ENCODE measurements around the gene SSBP4. TPM values are rescaled to one million over a fixed set of nuclear protein-coding genes. Genes with fewer than 3 reads are reported as not detected.

The SSBP4 gene
- total and polyA plus RNA-seq, 2 experiments from 2014 or later = 46.9 to 169 TPM

- 89 to 95% methylated on average over 11 to 14 of the region's 14 CpGs for WGBS, 2 experiments (ENCODE audit: low coverage in 1 of 2, low lambda C conversion rate in 2 of 2, missing lambda C conversion rate in 2 of 2)
- Histone ChIP-seq H3K4me3 (no peak overlapping the region), H3K27me3 (replicated peaks; ENCODE audit: insufficient read depth) (no peaks in the 10 kb centered on the region), H2AFZ (no peak overlapping the region), H3K4me1 (ENCODE audit: insufficient read depth) (peaks cover 22% of the 10 kb centered on the region), H3K36me3 (ENCODE audit: low read depth) (peaks cover 7% of the 10 kb centered on the region; the same call in 1 of the 2 replicates), H3K4me2 (ENCODE audit: unreplicated experiment) (no peak overlapping the region), H3K27ac (no peak overlapping the region), H3F3A (ENCODE audit: insufficient read depth) (peaks cover 14% of the 10 kb centered on the region), H3K9ac (no peak overlapping the region), H4K20me1 (ENCODE audit: insufficient read depth) (no peaks in the 10 kb centered on the region), H3K9me2 (ENCODE audit: insufficient read depth) (no peaks in the 10 kb centered on the region), H3K79me2 (ENCODE audit: insufficient read depth) (peaks cover 13% of the 10 kb centered on the region; the same call in 1 of the 2 replicates), H3K9me3 (ENCODE audit: low read depth) (no peaks in the 10 kb centered on the region)
- DNase-seq = no peak
- TF ChIP-seq EZH2 (IDR thresholded peaks at IDR 0.05; ENCODE audit: insufficient read depth, poor library complexity, severe bottlenecking) = no peak
- no peak for TF ChIP-seq EZH2phosphoT487 (IDR thresholded peaks at IDR 0.05; ENCODE audit: insufficient read depth, low read depth)
- in situ Hi-C loops (cut with MboI) = no loop called here
Measured at GRCh38 chr19:18449552-18449951, 30.4 kb downstream of the SSBP4 start.

GRCh38 chr19:18450021-18450930 lies 31.1 kb downstream of the SSBP4 start:
- Histone ChIP-seq H3K36me3 (ENCODE audit: low read depth) (peaks cover 5% of the 10 kb centered on the region; the same call in 1 of the 2 replicates), H3K4me1 (ENCODE audit: insufficient read depth) (peaks cover 22% of the 10 kb centered on the region), H3K4me2 (ENCODE audit: unreplicated experiment) (no peak overlapping the region), H3K79me2 (ENCODE audit: insufficient read depth) (peaks cover 13% of the 10 kb centered on the region; the same call in 1 of the 2 replicates), H3K9ac (no peak overlapping the region), H3K9me3 (ENCODE audit: low read depth) (no peaks in the 10 kb centered on the region), H2AFZ (no peak overlapping the region), H3K9me2 (ENCODE audit: insufficient read depth) (no peaks in the 10 kb centered on the region), H3K4me3 (no peak overlapping the region), H3K27ac (no peak overlapping the region), H4K20me1 (ENCODE audit: insufficient read depth) (no peaks in the 10 kb centered on the region), H3F3A (ENCODE audit: insufficient read depth) (peaks cover 14% of the 10 kb centered on the region), H3K27me3 (replicated peaks; ENCODE audit: insufficient read depth) (no peaks in the 10 kb centered on the region)
- in situ Hi-C loops (cut with MboI) = loop anchor here (25.0 kb wide), 2 partner anchors 137 to 387 kb away; partner anchors contain the start of genes REX1BD and UPF1
- no peak for TF ChIP-seq EZH2phosphoT487 (IDR thresholded peaks at IDR 0.05; ENCODE audit: insufficient read depth, low read depth)
- no peak for TF ChIP-seq EZH2 (IDR thresholded peaks at IDR 0.05; ENCODE audit: insufficient read depth, poor library complexity, severe bottlenecking)
- DNase-seq = no peak
- 63 to 78% methylated on average over 26 to 33 of the region's 33 CpGs for WGBS, 2 experiments (ENCODE audit: low coverage in 1 of 2, low lambda C conversion rate in 2 of 2, missing lambda C conversion rate in 2 of 2)

- Histone ChIP-seq H3K9ac (no peak overlapping the region), H3F3A (ENCODE audit: insufficient read depth) (peaks cover 14% of the 10 kb centered on the region), H4K20me1 (ENCODE audit: insufficient read depth) (no peaks in the 10 kb centered on the region), H3K27ac (no peak overlapping the region), H3K27me3 (replicated peaks; ENCODE audit: insufficient read depth) (no peaks in the 10 kb centered on the region), H3K9me2 (ENCODE audit: insufficient read depth) (no peaks in the 10 kb centered on the region), H2AFZ (no peak overlapping the region), H3K9me3 (ENCODE audit: low read depth) (no peaks in the 10 kb centered on the region), H3K4me2 (ENCODE audit: unreplicated experiment) (no peak overlapping the region), H3K4me1 (ENCODE audit: insufficient read depth) (peaks cover 22% of the 10 kb centered on the region), H3K36me3 (ENCODE audit: low read depth) (peaks cover 5% of the 10 kb centered on the region; the same call in 1 of the 2 replicates), H3K4me3 (no peak overlapping the region), H3K79me2 (ENCODE audit: insufficient read depth) (peaks cover 13% of the 10 kb centered on the region; the same call in 1 of the 2 replicates)
- peak; percentile 80 for DNase-seq
- no peak for TF ChIP-seq EZH2 (IDR thresholded peaks at IDR 0.05; ENCODE audit: insufficient read depth, poor library complexity, severe bottlenecking)
- TF ChIP-seq EZH2phosphoT487 (IDR thresholded peaks at IDR 0.05; ENCODE audit: insufficient read depth, low read depth) = no peak
- 41 to 44% methylated on average over 26 of the region's 26 CpGs for WGBS, 2 experiments (ENCODE audit: low coverage in 1 of 2, low lambda C conversion rate in 2 of 2, missing lambda C conversion rate in 2 of 2)
- in situ Hi-C loops (cut with MboI) = loop anchor here (25.0 kb wide), 2 partner anchors 136 to 386 kb away; partner anchors contain the start of genes REX1BD and UPF1
Measured at GRCh38 chr19:18450931-18451836, 32.0 kb downstream of the SSBP4 start.

GRCh38 chr19:18452386-18452785 lies 33.2 kb downstream of the SSBP4 start:
- Histone ChIP-seq H3K4me2 (ENCODE audit: unreplicated experiment) (no peak overlapping the region), H3K36me3 (ENCODE audit: low read depth) (peaks cover 5% of the 10 kb centered on the region; the same call in 1 of the 2 replicates), H4K20me1 (ENCODE audit: insufficient read depth) (no peaks in the 10 kb centered on the region), H3K4me3 (no peak overlapping the region), H3K9me3 (ENCODE audit: low read depth) (no peaks in the 10 kb centered on the region), H3F3A (ENCODE audit: insufficient read depth) (peaks cover 14% of the 10 kb centered on the region), H3K27me3 (replicated peaks; ENCODE audit: insufficient read depth) (no peaks in the 10 kb centered on the region), H3K27ac (no peak overlapping the region), H3K9ac (no peak overlapping the region; the same call in 1 of the 2 replicates), H3K9me2 (ENCODE audit: insufficient read depth) (no peaks in the 10 kb centered on the region), H3K4me1 (ENCODE audit: insufficient read depth) (peaks cover 28% of the 10 kb centered on the region), H2AFZ (no peak overlapping the region), H3K79me2 (ENCODE audit: insufficient read depth) (peaks cover 13% of the 10 kb centered on the region; the same call in 1 of the 2 replicates)
- in situ Hi-C loops (cut with MboI) = loop anchor here (25.0 kb wide), 2 partner anchors 135 to 385 kb away; partner anchors contain the start of genes REX1BD and UPF1
- WGBS, 2 experiments (ENCODE audit: low coverage in 1 of 2, low lambda C conversion rate in 2 of 2, missing lambda C conversion rate in 2 of 2) = 81 to 89% methylated on average over 3 of the region's 3 CpGs
- no peak for TF ChIP-seq EZH2 (IDR thresholded peaks at IDR 0.05; ENCODE audit: insufficient read depth, poor library complexity, severe bottlenecking)
- TF ChIP-seq EZH2phosphoT487 (IDR thresholded peaks at IDR 0.05; ENCODE audit: insufficient read depth, low read depth) = no peak
- peak; percentile 39 for DNase-seq

All from GM23248 (cell line).